Measurements from ENCODE around the gene CLDN4. TPM values are rescaled to one million over a fixed set of nuclear protein-coding genes. Genes with fewer than 3 reads are reported as not detected.

CLDN4 gene
- total RNA-seq, 1 experiment from 2014 or later: 32.0 TPM

GRCh38 chr7:73858807-73859206 is 28.0 kb downstream of the CLDN4 start:
- DNase-seq (ENCODE audit: low spot score) (no peak), ATAC-seq (no peak)
- TF ChIP-seq ZNF121 (CRISPR knock-in tag; IDR thresholded peaks at IDR 0.05): no peak
- no peak for TF ChIP-seq NR2C2 (CRISPR knock-in tag; IDR thresholded peaks at IDR 0.05)
- no peak for TF ChIP-seq FOXP4 (CRISPR knock-in tag; IDR thresholded peaks at IDR 0.05)
- TF ChIP-seq ZBTB43 (CRISPR knock-in tag; IDR thresholded peaks at IDR 0.05): no peak
- no peak for TF ChIP-seq ZNF138 (CRISPR knock-in tag; conservative IDR thresholded peaks at IDR 0.05)
- no peak for TF ChIP-seq HMGXB4 (CRISPR knock-in tag; IDR thresholded peaks at IDR 0.05)
- TF ChIP-seq PRRX2 (CRISPR knock-in tag; IDR thresholded peaks at IDR 0.05): no peak
- no peak for TF ChIP-seq ZNF263 (CRISPR knock-in tag; IDR thresholded peaks at IDR 0.05; ENCODE audit: low read depth)
- TF ChIP-seq GTF2I (CRISPR knock-in tag; conservative IDR thresholded peaks at IDR 0.05): no peak
- TF ChIP-seq ZMAT4 (CRISPR knock-in tag; IDR thresholded peaks at IDR 0.05): no peak
- TF ChIP-seq JAZF1 (CRISPR knock-in tag; IDR thresholded peaks at IDR 0.05): no peak
- no peak for TF ChIP-seq E2F5 (CRISPR knock-in tag; IDR thresholded peaks at IDR 0.05)
- Mint-ChIP-seq H3K4me1 (peaks cover 2% of the 10 kb centered on the region; the same call in 1 of the 2 replicates), H3K36me3 (no peaks in the 10 kb centered on the region), H3K9me3 (peaks cover 4% of the 10 kb centered on the region; the same call in 1 of the 2 replicates), H3K27ac (0 out of 2 replicates have a peak overlapping the region, but pooled peaks have one; percentile 49), H3K27me3 (ENCODE audit: low read depth) (peaks cover 21% of the 10 kb centered on the region), H3K4me3 (no peak overlapping the region)
- CTCF ChIA-PET: no interaction called here
- POLR2A ChIA-PET: no interaction called here

GRCh38 chr7:73860859-73861258 is 30.1 kb downstream of the CLDN4 start, which contains the start of gene TMEM270:
TMEM270 (plus strand) TSS chr7:73861159; CDS start chr7:73861195, 36 bp downstream.
- ChIA-PET CTCF (interaction anchor here (1.1 kb wide), 1 partner anchor 166 kb away, joined by 3 read pairs; no protein-coding TSS in a partner anchor), POLR2A (no interaction called here)
- ATAC-seq (no peak), DNase-seq (ENCODE audit: low spot score) (no peak)
- Mint-ChIP-seq H3K36me3 (no peaks in the 10 kb centered on the region), H3K9me3 (peaks cover 4% of the 10 kb centered on the region; the same call in 1 of the 2 replicates), H3K4me1 (no peaks in the 10 kb centered on the region; the same call in 1 of the 2 replicates), H3K27me3 (ENCODE audit: low read depth) (peaks cover 10% of the 10 kb centered on the region; the same call in 1 of the 2 replicates), H3K27ac (no peak within 1 kb of the TSS), H3K4me3 (no peak within 1 kb of the TSS)
- TF ChIP-seq RELA (CRISPR knock-in tag; IDR thresholded peaks at IDR 0.05; ENCODE audit: borderline replicate concordance) (no peak), ZNF532 (CRISPR knock-in tag; IDR thresholded peaks at IDR 0.05; ENCODE audit: borderline replicate concordance) (no peak), ZSCAN18 (CRISPR knock-in tag; IDR thresholded peaks at IDR 0.05) (no peak), SP1 (CRISPR knock-in tag; conservative IDR thresholded peaks at IDR 0.05) (no peak), ZNF423 (CRISPR knock-in tag; IDR thresholded peaks at IDR 0.05) (no peak), AFF4 (CRISPR knock-in tag; IDR thresholded peaks at IDR 0.05; ENCODE audit: borderline replicate concordance) (no peak), CREM (CRISPR knock-in tag; IDR thresholded peaks at IDR 0.05) (no peak), FOXP1 (CRISPR knock-in tag; IDR thresholded peaks at IDR 0.05; ENCODE audit: borderline replicate concordance) (no peak)
